Loucy (cell line): ENCODE data around the gene GCFC2.

Source experiments
- EZH2phosphoT487 ChIP-seq: fragments of 200-600 bp; IDR thresholded peaks from 2 replicates; pipeline ENCODE4 v1.6.1; 2018; ENCODE audit warnings: antibody characterized with exemption, mild to moderate bottlenecking, moderate library complexity, borderline replicate concordance
- TF ChIP-seq, protein P1 (sequence below): fragments of 200-600 bp; sonication (generic); conservative IDR thresholded peaks from 2 replicates; pipeline ENCODE4 v1.5.1; 2014; ENCODE audit warnings: mild to moderate bottlenecking, antibody characterized with exemption, low read length

DNA sequence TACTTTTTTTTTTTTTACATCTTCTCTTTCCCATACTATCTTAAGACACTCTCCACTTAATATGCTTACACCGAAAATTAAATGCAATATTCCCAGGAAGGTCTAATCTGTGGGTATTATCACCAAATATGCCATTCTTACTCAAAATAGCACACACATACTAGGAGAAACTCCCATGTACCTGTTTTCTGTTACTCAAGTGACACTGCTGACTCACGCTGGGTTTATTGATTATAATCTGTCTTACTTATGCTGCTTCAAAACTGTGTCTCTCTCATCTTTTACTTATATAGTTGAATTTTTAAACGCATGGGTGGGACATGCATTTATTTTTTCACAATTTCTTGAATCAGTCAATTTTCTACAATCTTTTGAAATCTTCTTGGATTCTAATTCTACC lies 34.3 kb downstream of the GCFC2 start:
- TF ChIP-seq, protein P1, sequence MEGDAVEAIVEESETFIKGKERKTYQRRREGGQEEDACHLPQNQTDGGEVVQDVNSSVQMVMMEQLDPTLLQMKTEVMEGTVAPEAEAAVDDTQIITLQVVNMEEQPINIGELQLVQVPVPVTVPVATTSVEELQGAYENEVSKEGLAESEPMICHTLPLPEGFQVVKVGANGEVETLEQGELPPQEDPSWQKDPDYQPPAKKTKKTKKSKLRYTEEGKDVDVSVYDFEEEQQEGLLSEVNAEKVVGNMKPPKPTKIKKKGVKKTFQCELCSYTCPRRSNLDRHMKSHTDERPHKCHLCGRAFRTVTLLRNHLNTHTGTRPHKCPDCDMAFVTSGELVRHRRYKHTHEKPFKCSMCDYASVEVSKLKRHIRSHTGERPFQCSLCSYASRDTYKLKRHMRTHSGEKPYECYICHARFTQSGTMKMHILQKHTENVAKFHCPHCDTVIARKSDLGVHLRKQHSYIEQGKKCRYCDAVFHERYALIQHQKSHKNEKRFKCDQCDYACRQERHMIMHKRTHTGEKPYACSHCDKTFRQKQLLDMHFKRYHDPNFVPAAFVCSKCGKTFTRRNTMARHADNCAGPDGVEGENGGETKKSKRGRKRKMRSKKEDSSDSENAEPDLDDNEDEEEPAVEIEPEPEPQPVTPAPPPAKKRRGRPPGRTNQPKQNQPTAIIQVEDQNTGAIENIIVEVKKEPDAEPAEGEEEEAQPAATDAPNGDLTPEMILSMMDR = no peak
- TF ChIP-seq EZH2phosphoT487 = no peak
